Measurements from ENCODE around the gene CTNNA1.
"Not testable (repeated sequence)": the region's sequence is repeated elsewhere in the genome, so short reads cannot be mapped to it uniquely, and the experiment has no call there.

CTNNA1 gene

DNA sequence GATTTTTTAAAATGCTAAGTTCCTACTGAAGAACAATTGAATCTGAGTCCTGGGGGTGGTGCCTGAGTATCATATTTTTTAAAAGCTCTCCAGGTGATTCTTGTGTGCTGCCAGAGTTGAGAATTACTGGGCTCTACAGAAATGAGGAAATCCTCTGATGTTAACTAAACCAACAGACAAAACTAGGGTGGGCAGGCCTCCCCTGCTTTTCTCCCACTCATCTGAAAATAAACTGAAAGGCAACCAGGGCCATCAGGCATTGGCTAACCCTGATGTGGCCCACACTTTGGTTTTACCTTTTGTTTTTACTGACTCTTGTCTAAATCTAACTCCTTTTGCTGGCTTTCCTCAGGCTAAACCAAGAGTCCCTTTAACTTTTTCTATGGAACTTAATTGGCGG, 13.3 kb upstream of the CTNNA1 start:
- TF ChIP-seq, protein P1, sequence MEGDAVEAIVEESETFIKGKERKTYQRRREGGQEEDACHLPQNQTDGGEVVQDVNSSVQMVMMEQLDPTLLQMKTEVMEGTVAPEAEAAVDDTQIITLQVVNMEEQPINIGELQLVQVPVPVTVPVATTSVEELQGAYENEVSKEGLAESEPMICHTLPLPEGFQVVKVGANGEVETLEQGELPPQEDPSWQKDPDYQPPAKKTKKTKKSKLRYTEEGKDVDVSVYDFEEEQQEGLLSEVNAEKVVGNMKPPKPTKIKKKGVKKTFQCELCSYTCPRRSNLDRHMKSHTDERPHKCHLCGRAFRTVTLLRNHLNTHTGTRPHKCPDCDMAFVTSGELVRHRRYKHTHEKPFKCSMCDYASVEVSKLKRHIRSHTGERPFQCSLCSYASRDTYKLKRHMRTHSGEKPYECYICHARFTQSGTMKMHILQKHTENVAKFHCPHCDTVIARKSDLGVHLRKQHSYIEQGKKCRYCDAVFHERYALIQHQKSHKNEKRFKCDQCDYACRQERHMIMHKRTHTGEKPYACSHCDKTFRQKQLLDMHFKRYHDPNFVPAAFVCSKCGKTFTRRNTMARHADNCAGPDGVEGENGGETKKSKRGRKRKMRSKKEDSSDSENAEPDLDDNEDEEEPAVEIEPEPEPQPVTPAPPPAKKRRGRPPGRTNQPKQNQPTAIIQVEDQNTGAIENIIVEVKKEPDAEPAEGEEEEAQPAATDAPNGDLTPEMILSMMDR (IDR thresholded peaks at IDR 0.05; ENCODE audit: control extremely low read depth, extremely low read depth, low read depth, missing control alignments): no peak
- ChIA-PET CTCF (no interaction called here), POLR2A (no interaction called here)
- no peak for DNase-seq (ENCODE audit: extremely low spot score)

DNA sequence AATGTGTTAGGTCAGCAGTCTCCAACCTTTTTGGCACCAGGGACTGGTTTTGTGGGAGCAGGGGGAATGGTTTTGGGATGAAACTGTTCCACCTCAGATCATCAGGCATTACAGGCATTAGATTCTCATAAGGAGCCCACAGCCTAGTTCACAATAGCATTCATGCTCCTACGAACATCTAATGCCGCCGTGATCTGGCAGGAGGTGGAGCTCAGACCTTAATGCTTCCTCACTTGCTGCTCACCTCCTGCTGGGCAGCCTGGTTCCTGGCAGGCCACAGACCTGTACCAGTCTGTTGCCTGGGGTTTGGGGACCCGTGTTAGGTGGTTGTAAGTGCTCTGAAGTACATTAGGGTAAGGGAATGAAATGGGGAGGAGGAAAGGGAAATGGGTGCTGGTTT, 9.7 kb upstream of the CTNNA1 start:
- CTCF ChIA-PET: interaction anchor here (0.8 to 2.5 kb wide), 2 partner anchors 8 to 9 kb away, joined by 3 to 8 read pairs; partner anchors contain the start of gene CTNNA1
- TF ChIP-seq, protein P1 (IDR thresholded peaks at IDR 0.05; ENCODE audit: control extremely low read depth, extremely low read depth, low read depth, missing control alignments): no peak
- no peak for DNase-seq (ENCODE audit: extremely low spot score)
- POLR2A ChIA-PET: no interaction called here

DNA sequence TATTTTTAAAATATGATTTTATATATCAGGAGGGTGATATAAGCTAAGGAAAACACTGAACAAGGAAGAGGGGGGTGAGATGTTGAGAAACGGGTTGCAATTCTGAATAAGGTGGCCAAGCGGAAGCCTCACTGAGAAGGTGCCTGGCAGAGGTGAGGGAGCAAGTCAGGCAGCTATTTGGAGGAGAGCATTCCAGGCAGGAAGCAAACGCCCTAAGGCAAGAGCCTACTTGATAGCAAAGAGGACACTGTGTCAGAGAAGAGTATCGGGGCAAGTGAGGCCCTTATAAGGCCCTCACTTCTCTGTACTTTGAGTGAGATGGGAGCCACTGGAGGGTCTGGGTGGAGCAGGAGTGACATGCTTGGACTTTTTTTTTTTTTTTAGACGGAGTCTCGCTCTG, 8.0 kb upstream of the CTNNA1 start:
- TF ChIP-seq, protein P1 (IDR thresholded peaks at IDR 0.05; ENCODE audit: control extremely low read depth, extremely low read depth, low read depth, missing control alignments): no peak
- ChIA-PET CTCF (no interaction called here), POLR2A (no interaction called here)
- no peak for DNase-seq (ENCODE audit: extremely low spot score)

DNA sequence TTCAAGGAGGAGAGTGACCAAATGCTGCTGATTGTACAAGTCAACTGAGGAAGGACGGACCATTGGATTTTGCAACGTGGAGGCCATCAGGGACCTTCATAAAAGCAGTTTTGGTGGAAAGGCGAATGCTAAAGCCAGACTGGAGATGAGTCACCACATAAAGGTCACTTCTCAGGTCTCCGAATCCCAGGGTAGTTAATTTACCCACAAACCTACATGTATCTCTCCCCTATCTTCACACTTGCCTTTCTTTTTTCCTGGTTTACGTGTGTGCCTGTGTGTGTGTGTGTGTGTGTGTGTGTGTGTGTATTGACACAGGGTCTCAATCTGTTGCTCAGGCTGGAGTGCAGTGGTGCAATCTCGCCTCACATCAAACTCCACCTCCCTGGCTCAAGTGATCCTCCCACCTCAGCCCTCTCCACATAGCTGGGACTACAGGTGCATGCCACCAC, 4.6 kb upstream of the CTNNA1 start:
- TF ChIP-seq, protein P1 (IDR thresholded peaks at IDR 0.05; ENCODE audit: control extremely low read depth, extremely low read depth, low read depth, missing control alignments): no peak
- no peak for DNase-seq (ENCODE audit: extremely low spot score)
- CTCF ChIA-PET: interaction anchor here (1.5 kb wide), 1 partner anchor 41 kb away, joined by 3 read pairs; no protein-coding TSS in a partner anchor
- POLR2A ChIA-PET: no interaction called here

DNA sequence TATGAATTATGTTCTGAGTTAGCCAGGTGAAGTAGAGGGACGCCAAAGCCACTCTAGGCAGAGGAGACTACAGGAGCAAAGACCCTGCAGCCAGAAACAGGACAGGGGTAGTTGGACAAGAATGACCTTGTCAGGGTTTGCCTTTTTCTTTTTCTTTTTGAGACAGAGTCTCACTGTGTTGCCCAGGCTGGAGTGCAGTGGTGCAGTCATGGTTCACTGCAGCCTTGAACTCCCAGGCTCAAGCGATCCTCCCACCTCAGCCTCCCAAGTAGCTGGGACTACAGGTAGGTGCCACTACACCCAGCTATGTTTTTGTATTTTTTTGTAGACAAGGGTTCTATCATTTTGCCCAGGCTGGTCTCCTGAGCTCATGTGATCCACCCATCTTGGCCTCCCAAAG, 1.9 kb upstream of the CTNNA1 start:
- DNase-seq (ENCODE audit: extremely low spot score); POLR2A ChIA-PET: not testable (repeated sequence)

DNA sequence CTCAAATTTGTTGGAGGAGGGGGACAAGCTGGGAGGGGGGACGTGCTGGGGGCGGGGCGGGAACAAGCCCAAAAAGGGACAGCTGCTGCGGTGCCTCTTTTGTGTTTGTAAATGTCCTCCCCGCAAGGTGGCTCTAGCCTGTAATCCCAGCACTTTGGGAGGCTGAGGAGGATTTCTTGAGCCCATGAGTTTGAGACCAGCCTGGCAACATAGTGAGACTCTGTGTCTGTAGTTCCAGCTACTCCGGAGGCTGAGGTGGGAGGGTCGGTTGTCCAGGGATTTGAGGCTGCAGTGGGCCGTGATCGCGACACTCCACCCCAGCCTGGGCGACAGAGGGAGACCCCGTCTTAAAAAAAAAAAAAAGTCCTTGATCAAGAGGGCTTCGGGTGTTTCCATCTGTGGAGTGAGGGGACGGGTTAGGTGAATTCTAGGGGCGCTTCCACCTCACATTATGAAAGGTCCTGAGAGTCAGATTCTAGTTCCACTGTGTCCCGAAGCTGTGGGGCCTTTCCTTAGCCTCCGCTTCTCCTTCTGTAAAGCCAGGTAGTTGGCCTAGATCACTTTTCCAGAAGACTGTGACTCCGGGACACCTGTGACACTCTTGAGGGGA, 779 bp upstream of the CTNNA1 start:
- POLR2A ChIA-PET: no interaction called here
- CTCF ChIA-PET: interaction anchor here (1.0 to 2.0 kb wide), 4 partner anchors 10 to 499 kb away, joined by 3 to 8 read pairs (median 4); no protein-coding TSS in a partner anchor
- no peak for DNase-seq (ENCODE audit: extremely low spot score)

More for the DNA sequence above, 1.9 kb upstream of the CTNNA1 start:
- CTCF ChIA-PET: interaction anchor here (0.6 to 2.0 kb wide), 3 partner anchors 9 to 611 kb away, joined by 3 to 8 read pairs (median 3); no protein-coding TSS in a partner anchor

More for the DNA sequence above, 779 bp upstream of the CTNNA1 start:
- TF ChIP-seq, protein P1 (IDR thresholded peaks at IDR 0.05; ENCODE audit: control extremely low read depth, extremely low read depth, low read depth, missing control alignments): no peak

Measured in GM10248 (cell line).